H9 (cell line): ENCODE results near the gene GPR180. TPM values are rescaled to one million over a fixed set of nuclear protein-coding genes. Genes with fewer than 3 reads are reported as not detected.

Experiments used
- DNase-seq: peaks from one replicate; pipeline ENCODE4 v3.0.0-alpha.2; 2017
- H2AFZ ChIP-seq: one replicate; pipeline ENCODE4 v1.6.1; 2013; ENCODE audit warnings: mild to moderate bottlenecking, low read length, control low read depth, moderate library complexity
- H2AK5ac ChIP-seq: 2 replicates; pipeline ENCODE4 v1.6.1; 2013; ENCODE audit warnings: low read length, control low read depth, mixed read lengths; ENCODE audit not compliant: insufficient read length
- H2BK120ac ChIP-seq: one replicate; pipeline ENCODE4 v1.6.1; 2013; ENCODE audit warnings: low read depth, mild to moderate bottlenecking, low read length, control low read depth, inconsistent platforms; ENCODE audit not compliant: poor library complexity, severe bottlenecking
- H2BK12ac ChIP-seq: 2 replicates; pipeline ENCODE4 v1.6.1; 2013; ENCODE audit warnings: low read length, control low read depth, mixed read lengths, low read depth; ENCODE audit not compliant: insufficient read length
- H2BK15ac ChIP-seq: 2 replicates; pipeline ENCODE4 v1.6.1; 2013; ENCODE audit warnings: low read depth, low read length, control low read depth
- H2BK20ac ChIP-seq: one replicate; pipeline ENCODE4 v1.6.1; 2013; ENCODE audit warnings: low read depth, mild to moderate bottlenecking, low read length, control low read depth, inconsistent platforms; ENCODE audit not compliant: poor library complexity, severe bottlenecking
- H2BK5ac ChIP-seq: 2 replicates; pipeline ENCODE4 v1.6.1; 2013; ENCODE audit warnings: low read length, control low read depth, mixed read lengths; ENCODE audit not compliant: insufficient read length
- H3K14ac ChIP-seq: 2 replicates; pipeline ENCODE4 v1.6.1; 2013; ENCODE audit warnings: low read length, control low read depth; ENCODE audit not compliant: insufficient read depth
- H3K18ac ChIP-seq: 2 replicates; pipeline ENCODE4 v1.6.1; 2013; ENCODE audit warnings: low read depth, mild to moderate bottlenecking, mixed read lengths, low read length, control low read depth; ENCODE audit not compliant: insufficient read length
- H3K23ac ChIP-seq: 2 replicates; pipeline ENCODE4 v1.6.1; 2013; ENCODE audit warnings: low read length, control low read depth, mixed read lengths, low read depth; ENCODE audit not compliant: insufficient read length
- H3K23me2 ChIP-seq: 2 replicates; pipeline ENCODE4 v1.6.1; 2013; ENCODE audit warnings: low read depth, mild to moderate bottlenecking, mixed read lengths, low read length, control low read depth; ENCODE audit not compliant: insufficient read length, poor library complexity, severe bottlenecking
- H3K27ac ChIP-seq: 2 replicates; pipeline ENCODE4 v1.5.1; 2013; ENCODE audit warnings: low read length, control low read depth, mixed read lengths, low read depth; ENCODE audit not compliant: insufficient read length
- H3K27me3 ChIP-seq: 2 replicates; pipeline ENCODE4 v1.6.1; 2013; ENCODE audit warnings: low read length, control low read depth, inconsistent platforms; ENCODE audit not compliant: insufficient read depth
- H3K4ac ChIP-seq: 2 replicates; pipeline ENCODE4 v1.6.1; 2013; ENCODE audit warnings: low read depth, mild to moderate bottlenecking, control low read depth, inconsistent platforms, low read length, moderate library complexity
- H3K4me1 ChIP-seq: 2 replicates; pipeline ENCODE4 v1.6.1; 2013; ENCODE audit warnings: low read length, control low read depth, inconsistent platforms; ENCODE audit not compliant: insufficient read depth
- H3K4me2 ChIP-seq: 2 replicates; pipeline ENCODE4 v1.6.1; 2013; ENCODE audit warnings: low read length, control low read depth, mixed read lengths; ENCODE audit not compliant: insufficient read length, insufficient read depth
- H3K56ac ChIP-seq: 2 replicates; pipeline ENCODE4 v1.6.1; 2013; ENCODE audit warnings: low read depth, mild to moderate bottlenecking, mixed read lengths, low read length, control low read depth; ENCODE audit not compliant: insufficient read length
- H3K79me1 ChIP-seq: 2 replicates; pipeline ENCODE4 v1.6.1; 2013; ENCODE audit warnings: low read depth, mild to moderate bottlenecking, moderate library complexity, low read length, control low read depth, inconsistent platforms; ENCODE audit not compliant: insufficient read depth, poor library complexity, severe bottlenecking
- H3K79me2 ChIP-seq: 2 replicates; pipeline ENCODE4 v1.6.1; 2013; ENCODE audit warnings: low read length, control low read depth, inconsistent platforms; ENCODE audit not compliant: insufficient read depth
- H3K9ac ChIP-seq: 2 replicates; pipeline ENCODE4 v1.6.1; 2013; ENCODE audit warnings: low read length, control low read depth, mixed read lengths; ENCODE audit not compliant: insufficient read length; ENCODE audit errors: extremely low read depth
- H3K9me3 ChIP-seq: one replicate; pipeline ENCODE4 v1.6.1; 2013; ENCODE audit warnings: low read depth, low read length, inconsistent platforms; ENCODE audit not compliant: control insufficient read depth
- H3T11ph ChIP-seq: one replicate; pipeline ENCODE4 v1.6.1; 2013; ENCODE audit warnings: mild to moderate bottlenecking, low read length, control low read depth, inconsistent platforms
- H4K20me1 ChIP-seq: one replicate; pipeline ENCODE4 v1.6.1; 2013; ENCODE audit not compliant: control insufficient read depth, insufficient read length, insufficient read depth
- H4K5ac ChIP-seq: 2 replicates; pipeline ENCODE4 v1.6.1; 2013; ENCODE audit warnings: low read depth, mild to moderate bottlenecking, mixed read lengths, low read length, control low read depth; ENCODE audit not compliant: insufficient read length
- H4K8ac ChIP-seq: replicated peaks from 2 replicates; pipeline ENCODE4 v1.6.1; 2013; ENCODE audit warnings: low read length, control low read depth, mixed read lengths, low read depth; ENCODE audit not compliant: insufficient read length
- H4K91ac ChIP-seq: 2 replicates; pipeline ENCODE4 v1.6.1; 2013; ENCODE audit warnings: low read depth, mild to moderate bottlenecking, moderate library complexity, mixed read lengths, low read length, control low read depth; ENCODE audit not compliant: insufficient read length
- H3K27ac Mint-ChIP-seq, 3 experiments: 2 replicates in 2 of 3; 3 replicates in 1 of 3; pipeline ENCODE4 v1.8.0; 2020 to 2021; ENCODE audit warnings: mixed read lengths in 3 of 3, mild to moderate bottlenecking in 1 of 3, moderate library complexity in 1 of 3
- H3K27me3 Mint-ChIP-seq: 2 replicates; pipeline ENCODE4 v1.8.0; 2021; ENCODE audit warnings: low read depth, mild to moderate bottlenecking, moderate library complexity, mixed read lengths
- H3K36me3 Mint-ChIP-seq, 3 experiments: 2 replicates in 2 of 3; 3 replicates in 1 of 3; pipeline ENCODE4 v1.8.0; 2020 to 2021; ENCODE audit warnings: low read depth in 3 of 3, mixed read lengths in 3 of 3; ENCODE audit not compliant: insufficient read depth in 1 of 3
- H3K4me1 Mint-ChIP-seq, 2 experiments: 2 replicates each; pipeline ENCODE4 v1.8.0; 2020; ENCODE audit warnings: mixed read lengths in 2 of 2
- H3K4me3 Mint-ChIP-seq, 2 experiments: 2 replicates in 1 of 2; 3 replicates in 1 of 2; pipeline ENCODE4 v1.8.0; 2020 to 2021; ENCODE audit warnings: mild to moderate bottlenecking in 2 of 2, mixed read lengths in 2 of 2, moderate library complexity in 1 of 2
- H3K9me3 Mint-ChIP-seq, 2 experiments: 2 replicates in 1 of 2; 3 replicates in 1 of 2; pipeline ENCODE4 v1.8.0; 2020; ENCODE audit warnings: mild to moderate bottlenecking in 2 of 2, mixed read lengths in 2 of 2, moderate library complexity in 1 of 2
- WGBS: extraction: QIAGEN DNeasy Blood & Tissue Kit; methylation state at CpG from one replicate; pipeline ENCODE4 v1.1.7; 2013; ENCODE audit warnings: missing lambda C conversion rate, low lambda C conversion rate, mixed read lengths; ENCODE audit not compliant: insufficient read length; ENCODE audit errors: extremely low coverage; 5-methylcytosine and 5-hydroxymethylcytosine counted together
- total RNA-seq: library from RNA; stranded (reverse); gene quantifications from 2 replicates; pipeline ENCODE4 v1.2.1, GENCODE V29; 2021
- TF ChIP-seq, protein P1 (sequence below): fragments of 200-600 bp; sonication (generic); conservative IDR thresholded peaks from 3 replicates; pipeline ENCODE4 v1.8.0; 2021; ENCODE audit warnings: antibody characterized with exemption, mild to moderate bottlenecking

Gene GPR180
- total RNA-seq, 1 experiment from 2014 or later = 5.1 TPM

DNA sequence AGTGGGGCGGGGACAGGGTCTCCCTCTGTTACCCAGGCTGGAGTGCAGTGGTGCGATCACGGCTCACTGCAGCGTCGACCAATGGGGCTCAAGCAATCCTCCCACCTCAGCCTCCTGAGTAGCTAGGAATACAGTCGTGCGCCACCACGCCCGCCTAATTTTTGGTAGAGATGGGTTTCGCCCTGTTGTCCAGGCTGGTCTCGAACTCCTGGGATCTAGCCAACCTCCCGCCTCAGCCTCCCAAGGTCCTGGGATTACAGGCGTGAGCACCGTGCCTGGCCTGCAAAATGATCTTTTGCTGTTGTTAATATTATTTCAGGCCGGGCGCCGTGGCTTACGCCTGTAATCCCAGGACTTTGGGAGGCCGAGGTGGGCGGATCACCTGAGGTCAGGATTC, 5.1 kb upstream of the GPR180 start:
- H3K4me3 Mint-ChIP-seq = peak overlapping the region; percentile 94 to 95

More for the DNA sequence above, 5.1 kb upstream of the GPR180 start:
- no peak overlapping the region for H2AK5ac ChIP-seq
- peaks cover 17% of the 10 kb centered on the region for H3K27me3 Mint-ChIP-seq
- H2AFZ ChIP-seq = no peak overlapping the region
- no peak overlapping the region for H3K18ac ChIP-seq
- peaks cover 9% of the 10 kb centered on the region for H3K23me2 ChIP-seq
- DNase-seq = no peak
- TF ChIP-seq, protein P1, sequence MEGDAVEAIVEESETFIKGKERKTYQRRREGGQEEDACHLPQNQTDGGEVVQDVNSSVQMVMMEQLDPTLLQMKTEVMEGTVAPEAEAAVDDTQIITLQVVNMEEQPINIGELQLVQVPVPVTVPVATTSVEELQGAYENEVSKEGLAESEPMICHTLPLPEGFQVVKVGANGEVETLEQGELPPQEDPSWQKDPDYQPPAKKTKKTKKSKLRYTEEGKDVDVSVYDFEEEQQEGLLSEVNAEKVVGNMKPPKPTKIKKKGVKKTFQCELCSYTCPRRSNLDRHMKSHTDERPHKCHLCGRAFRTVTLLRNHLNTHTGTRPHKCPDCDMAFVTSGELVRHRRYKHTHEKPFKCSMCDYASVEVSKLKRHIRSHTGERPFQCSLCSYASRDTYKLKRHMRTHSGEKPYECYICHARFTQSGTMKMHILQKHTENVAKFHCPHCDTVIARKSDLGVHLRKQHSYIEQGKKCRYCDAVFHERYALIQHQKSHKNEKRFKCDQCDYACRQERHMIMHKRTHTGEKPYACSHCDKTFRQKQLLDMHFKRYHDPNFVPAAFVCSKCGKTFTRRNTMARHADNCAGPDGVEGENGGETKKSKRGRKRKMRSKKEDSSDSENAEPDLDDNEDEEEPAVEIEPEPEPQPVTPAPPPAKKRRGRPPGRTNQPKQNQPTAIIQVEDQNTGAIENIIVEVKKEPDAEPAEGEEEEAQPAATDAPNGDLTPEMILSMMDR = no peak
- H3K79me1 ChIP-seq = peaks cover 3% of the 10 kb centered on the region
- H3K4me2 ChIP-seq = peak overlapping the region; percentile 83
- H3K27ac ChIP-seq = no peak overlapping the region
- no peak overlapping the region for H3K9ac ChIP-seq
- H3K79me2 ChIP-seq = peaks cover 5% of the 10 kb centered on the region; the same call in 1 of the 2 replicates
- H3K4me1 ChIP-seq = no peaks in the 10 kb centered on the region
- no peaks in the 10 kb centered on the region for H4K20me1 ChIP-seq
- WGBS = no CpG with 5 or more reads among the region's 20 CpGs
- peak overlapping the region in 1 of 3 experiments; percentile 96; a peak in 3 of 7 replicates for H3K27ac Mint-ChIP-seq
- no peak overlapping the region for H2BK12ac ChIP-seq
- H2BK120ac ChIP-seq = no peak overlapping the region
- H3K9me3 Mint-ChIP-seq = peaks cover 11 to 16% of the 10 kb centered on the region in 2 experiments
- H3T11ph ChIP-seq = no peak overlapping the region
- no peak overlapping the region for H3K14ac ChIP-seq
- no peak overlapping the region for H4K91ac ChIP-seq
- H2BK20ac ChIP-seq = no peak overlapping the region
- H2BK5ac ChIP-seq = no peak overlapping the region
- H3K4ac ChIP-seq = no peak overlapping the region
- H3K4me1 Mint-ChIP-seq = peaks cover 16 to 22% of the 10 kb centered on the region in 2 experiments
- no peak overlapping the region for H3K23ac ChIP-seq
- peaks cover 7% of the 10 kb centered on the region for H3K9me3 ChIP-seq
- H3K56ac ChIP-seq = no peak overlapping the region
- no peak overlapping the region for H2BK15ac ChIP-seq
- no peak overlapping the region for H4K5ac ChIP-seq
- H4K8ac ChIP-seq = no peak overlapping the region
- no peaks in the 10 kb centered on the region; the same call in 1 of the 2 replicates for H3K27me3 ChIP-seq
- H3K36me3 Mint-ChIP-seq = peaks cover 12 to 17% (median 15%) of the 10 kb centered on the region in 3 experiments
